ENCODE measurements around the gene DNMT3A.

Gene DNMT3A

GRCh38 chr2:25251071-25251421, 90.7 kb downstream of the DNMT3A start:
- CTCF ChIA-PET: no interaction called here
- DNase-seq (ENCODE audit: extremely low spot score): no peak
- TF ChIP-seq L3MBTL2 (conservative IDR thresholded peaks at IDR 0.05): no peak
- TF ChIP-seq TARDBP (IDR thresholded peaks at IDR 0.05): no peak
- no peak for TF ChIP-seq PKNOX1 (IDR thresholded peaks at IDR 0.05)
- no peak for TF ChIP-seq NFRKB (IDR thresholded peaks at IDR 0.05)
- no peak for TF ChIP-seq CTBP1 (IDR thresholded peaks at IDR 0.05; ENCODE audit: borderline replicate concordance)
- TF ChIP-seq HDGF (IDR thresholded peaks at IDR 0.05; ENCODE audit: borderline replicate concordance): no peak
- no peak for TF ChIP-seq ZNF384 (IDR thresholded peaks at IDR 0.05)
- no peak for TF ChIP-seq FOXK2 (IDR thresholded peaks at IDR 0.05)
- TF ChIP-seq BHLHE40 (IDR thresholded peaks at IDR 0.05; ENCODE audit: borderline replicate concordance): no peak
- no peak for TF ChIP-seq FOXA1 (IDR thresholded peaks at IDR 0.05)
- POLR2A ChIA-PET: no interaction called here

- DNase-seq (ENCODE audit: extremely low spot score): no peak
- TF ChIP-seq TARDBP (IDR thresholded peaks at IDR 0.05): no peak
- no peak for TF ChIP-seq SP1 (IDR thresholded peaks at IDR 0.05)
- TF ChIP-seq CTBP1 (IDR thresholded peaks at IDR 0.05; ENCODE audit: borderline replicate concordance): no peak
- no peak for TF ChIP-seq SUZ12 (IDR thresholded peaks at IDR 0.05)
- TF ChIP-seq PKNOX1 (IDR thresholded peaks at IDR 0.05): no peak
- no peak for TF ChIP-seq FOXA1 (IDR thresholded peaks at IDR 0.05)
- TF ChIP-seq ELF4 (IDR thresholded peaks at IDR 0.05): no peak
- no peak for TF ChIP-seq ARNT (IDR thresholded peaks at IDR 0.05)
- TF ChIP-seq FOXK2 (IDR thresholded peaks at IDR 0.05): no peak
- TF ChIP-seq LEF1 (IDR thresholded peaks at IDR 0.05; ENCODE audit: borderline replicate concordance): no peak
- no peak for TF ChIP-seq NFRKB (IDR thresholded peaks at IDR 0.05)
- no peak for TF ChIP-seq L3MBTL2 (conservative IDR thresholded peaks at IDR 0.05)
- no peak for TF ChIP-seq FOXM1 (IDR thresholded peaks at IDR 0.05; ENCODE audit: borderline replicate concordance)
- no peak for TF ChIP-seq BHLHE40 (IDR thresholded peaks at IDR 0.05; ENCODE audit: borderline replicate concordance)
- no peak for TF ChIP-seq HDGF (IDR thresholded peaks at IDR 0.05; ENCODE audit: borderline replicate concordance)
- no peak for TF ChIP-seq ZNF384 (IDR thresholded peaks at IDR 0.05)
- ChIA-PET POLR2A (no interaction called here), CTCF (no interaction called here)
These were observed 91.2 kb downstream of the DNMT3A start for GRCh38 chr2:25250331-25251070.

GRCh38 chr2:25249785-25250184, 91.9 kb downstream of the DNMT3A start:
- ChIA-PET CTCF (no interaction called here), POLR2A (no interaction called here)
- no peak for DNase-seq (ENCODE audit: extremely low spot score)
- TF ChIP-seq FOXA1 (IDR thresholded peaks at IDR 0.05): no peak
- no peak for TF ChIP-seq ZNF384 (IDR thresholded peaks at IDR 0.05)
- no peak for TF ChIP-seq SUZ12 (IDR thresholded peaks at IDR 0.05)
- TF ChIP-seq BHLHE40 (IDR thresholded peaks at IDR 0.05; ENCODE audit: borderline replicate concordance): no peak
- TF ChIP-seq HDGF (IDR thresholded peaks at IDR 0.05; ENCODE audit: borderline replicate concordance): no peak
- TF ChIP-seq FOXM1 (IDR thresholded peaks at IDR 0.05; ENCODE audit: borderline replicate concordance): no peak
- TF ChIP-seq FOXK2 (IDR thresholded peaks at IDR 0.05): no peak
- TF ChIP-seq SP1 (IDR thresholded peaks at IDR 0.05): no peak
- no peak for TF ChIP-seq CTBP1 (IDR thresholded peaks at IDR 0.05; ENCODE audit: borderline replicate concordance)
- no peak for TF ChIP-seq L3MBTL2 (conservative IDR thresholded peaks at IDR 0.05)
- TF ChIP-seq ELF4 (IDR thresholded peaks at IDR 0.05): no peak
- no peak for TF ChIP-seq ARNT (IDR thresholded peaks at IDR 0.05)
- no peak for TF ChIP-seq LEF1 (IDR thresholded peaks at IDR 0.05; ENCODE audit: borderline replicate concordance)

- DNase-seq (ENCODE audit: extremely low spot score): no peak
- CTCF ChIA-PET: no interaction called here
- no peak for TF ChIP-seq FOXM1 (IDR thresholded peaks at IDR 0.05; ENCODE audit: borderline replicate concordance)
- TF ChIP-seq ARNT (IDR thresholded peaks at IDR 0.05): no peak
- TF ChIP-seq HDGF (IDR thresholded peaks at IDR 0.05; ENCODE audit: borderline replicate concordance): no peak
- TF ChIP-seq FOXK2 (IDR thresholded peaks at IDR 0.05): no peak
- TF ChIP-seq ZNF384 (IDR thresholded peaks at IDR 0.05): no peak
- TF ChIP-seq SP1 (IDR thresholded peaks at IDR 0.05): no peak
- TF ChIP-seq CTBP1 (IDR thresholded peaks at IDR 0.05; ENCODE audit: borderline replicate concordance): no peak
- no peak for TF ChIP-seq ELF4 (IDR thresholded peaks at IDR 0.05)
- POLR2A ChIA-PET: no interaction called here
These were observed 93.8 kb downstream of the DNMT3A start for GRCh38 chr2:25247792-25248512.

- CTCF ChIA-PET: no interaction called here
- no peak for DNase-seq (ENCODE audit: extremely low spot score)
- POLR2A ChIA-PET: no interaction called here
- no peak for TF ChIP-seq CTBP1 (IDR thresholded peaks at IDR 0.05; ENCODE audit: borderline replicate concordance)
- no peak for TF ChIP-seq BHLHE40 (IDR thresholded peaks at IDR 0.05; ENCODE audit: borderline replicate concordance)
- no peak for TF ChIP-seq FOXM1 (IDR thresholded peaks at IDR 0.05; ENCODE audit: borderline replicate concordance)
- TF ChIP-seq LEF1 (IDR thresholded peaks at IDR 0.05; ENCODE audit: borderline replicate concordance): no peak
- TF ChIP-seq PKNOX1 (IDR thresholded peaks at IDR 0.05): no peak
- no peak for TF ChIP-seq FOXK2 (IDR thresholded peaks at IDR 0.05)
- no peak for TF ChIP-seq HDGF (IDR thresholded peaks at IDR 0.05; ENCODE audit: borderline replicate concordance)
- TF ChIP-seq SUZ12 (IDR thresholded peaks at IDR 0.05): no peak
- TF ChIP-seq ELF4 (IDR thresholded peaks at IDR 0.05): no peak
- TF ChIP-seq NFRKB (IDR thresholded peaks at IDR 0.05): no peak
- TF ChIP-seq SP1 (IDR thresholded peaks at IDR 0.05): no peak
- no peak for TF ChIP-seq L3MBTL2 (conservative IDR thresholded peaks at IDR 0.05)
- no peak for TF ChIP-seq FOXA1 (IDR thresholded peaks at IDR 0.05)
- TF ChIP-seq ZNF384 (IDR thresholded peaks at IDR 0.05): no peak
These were observed 95.0 kb downstream of the DNMT3A start for GRCh38 chr2:25246558-25247290.

Measured in HEK293T (cell line).